Loucy (cell line): ENCODE results near the gene DNALI1.
"Not testable (repeated sequence)": the region's sequence is repeated elsewhere in the genome, so short reads cannot be mapped to it uniquely, and the experiment has no call there.

Experiments
- H2AFZ ChIP-seq: fragments of 200-600 bp; sonication (generic); 2 replicates; pipeline ENCODE4 v1.6.0; 2016; ENCODE audit warnings: antibody characterized with exemption, mild to moderate bottlenecking, low read length, moderate library complexity
- H3F3A ChIP-seq: fragments of 200-600 bp; 2 replicates; pipeline ENCODE4 v1.6.0; 2016; ENCODE audit warnings: antibody characterized with exemption, low read depth, mild to moderate bottlenecking
- H3K27me3 ChIP-seq: fragments of 200-600 bp; sonication (generic); 2 replicates; pipeline ENCODE4 v1.6.1; 2014; ENCODE audit warnings: low read length, mild to moderate bottlenecking; ENCODE audit not compliant: insufficient read depth, poor library complexity, severe bottlenecking
- H3K36me3 ChIP-seq: fragments of 200-600 bp; sonication (generic); 2 replicates; pipeline ENCODE4 v1.6.1; 2016; ENCODE audit warnings: low read length; ENCODE audit not compliant: insufficient read depth
- H3K4me1 ChIP-seq: fragments of 200-600 bp; sonication (generic); 2 replicates; pipeline ENCODE4 v1.5.1; 2014; ENCODE audit warnings: low read length, mild to moderate bottlenecking; ENCODE audit not compliant: insufficient read depth, poor library complexity, severe bottlenecking
- H3K4me2 ChIP-seq: fragments of 200-600 bp; sonication (generic); 2 replicates; pipeline ENCODE4 v1.6.0; 2014; ENCODE audit warnings: antibody characterized with exemption, low read length, low read depth, mild to moderate bottlenecking; ENCODE audit not compliant: poor library complexity, severe bottlenecking
- H3K4me3 ChIP-seq: fragments of 200-600 bp; sonication (generic); 2 replicates; pipeline ENCODE4 v1.5.1; 2014; ENCODE audit warnings: low read length, mild to moderate bottlenecking, mixed read lengths; ENCODE audit not compliant: poor library complexity, severe bottlenecking
- H3K79me2 ChIP-seq: fragments of 200-600 bp; sonication (generic); 2 replicates; pipeline ENCODE4 v1.6.1; 2014; ENCODE audit warnings: low read length; ENCODE audit not compliant: insufficient read depth
- H3K9ac ChIP-seq: fragments of 200-600 bp; sonication (generic); 2 replicates; pipeline ENCODE4 v1.6.0; 2014; ENCODE audit warnings: mild to moderate bottlenecking, low read depth, low read length, moderate library complexity; ENCODE audit not compliant: poor library complexity, severe bottlenecking
- H3K9me2 ChIP-seq: fragments of 200-600 bp; sonication (generic); replicated peaks from 2 replicates; pipeline ENCODE4 v1.6.1; 2016; ENCODE audit warnings: low read depth, low read length, mixed read lengths
- H3K9me3 ChIP-seq: fragments of 200-600 bp; sonication (generic); 2 replicates; pipeline ENCODE4 v1.6.1; 2014; ENCODE audit warnings: mild to moderate bottlenecking, antibody characterized with exemption, low read length, low read depth; ENCODE audit not compliant: insufficient read depth
- H4K20me1 ChIP-seq: fragments of 200-600 bp; sonication (generic); 2 replicates; pipeline ENCODE4 v1.6.0; 2014; ENCODE audit warnings: antibody characterized with exemption, low read length, mild to moderate bottlenecking; ENCODE audit not compliant: insufficient read depth, poor library complexity, severe bottlenecking
- EZH2phosphoT487 ChIP-seq: fragments of 200-600 bp; IDR thresholded peaks from 2 replicates; pipeline ENCODE4 v1.6.1; 2018; ENCODE audit warnings: antibody characterized with exemption, mild to moderate bottlenecking, moderate library complexity, borderline replicate concordance
- TF ChIP-seq, protein P1 (sequence below): fragments of 200-600 bp; sonication (generic); conservative IDR thresholded peaks from 2 replicates; pipeline ENCODE4 v1.5.1; 2014; ENCODE audit warnings: mild to moderate bottlenecking, antibody characterized with exemption, low read length

Gene DNALI1

DNA sequence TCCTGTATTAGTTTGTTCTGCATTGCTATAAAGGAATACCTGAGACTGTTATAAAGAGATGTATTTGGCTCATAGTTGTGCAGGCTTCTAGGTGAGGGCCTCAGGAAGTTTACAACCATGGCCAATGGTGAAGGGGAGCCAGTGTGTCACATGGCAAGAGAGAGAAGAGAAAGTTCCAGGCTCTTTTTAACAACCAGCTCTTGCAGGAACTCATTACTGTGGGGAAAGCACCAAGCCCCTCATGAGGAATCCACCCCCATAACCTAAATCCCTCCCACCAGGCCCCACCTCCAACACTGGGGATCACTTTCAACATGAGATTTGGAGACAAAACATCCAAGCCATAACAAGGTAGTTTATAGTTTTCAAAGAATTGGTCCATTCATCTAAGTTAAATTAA lies 37.1 kb upstream of the DNALI1 start:
- H3K4me3 ChIP-seq: peak overlapping the region; percentile 85
- peaks cover 9% of the 10 kb centered on the region for H3K4me1 ChIP-seq
- H3K9me3 ChIP-seq: peaks cover 3% of the 10 kb centered on the region; the same call in 1 of the 2 replicates
- TF ChIP-seq, protein P1, sequence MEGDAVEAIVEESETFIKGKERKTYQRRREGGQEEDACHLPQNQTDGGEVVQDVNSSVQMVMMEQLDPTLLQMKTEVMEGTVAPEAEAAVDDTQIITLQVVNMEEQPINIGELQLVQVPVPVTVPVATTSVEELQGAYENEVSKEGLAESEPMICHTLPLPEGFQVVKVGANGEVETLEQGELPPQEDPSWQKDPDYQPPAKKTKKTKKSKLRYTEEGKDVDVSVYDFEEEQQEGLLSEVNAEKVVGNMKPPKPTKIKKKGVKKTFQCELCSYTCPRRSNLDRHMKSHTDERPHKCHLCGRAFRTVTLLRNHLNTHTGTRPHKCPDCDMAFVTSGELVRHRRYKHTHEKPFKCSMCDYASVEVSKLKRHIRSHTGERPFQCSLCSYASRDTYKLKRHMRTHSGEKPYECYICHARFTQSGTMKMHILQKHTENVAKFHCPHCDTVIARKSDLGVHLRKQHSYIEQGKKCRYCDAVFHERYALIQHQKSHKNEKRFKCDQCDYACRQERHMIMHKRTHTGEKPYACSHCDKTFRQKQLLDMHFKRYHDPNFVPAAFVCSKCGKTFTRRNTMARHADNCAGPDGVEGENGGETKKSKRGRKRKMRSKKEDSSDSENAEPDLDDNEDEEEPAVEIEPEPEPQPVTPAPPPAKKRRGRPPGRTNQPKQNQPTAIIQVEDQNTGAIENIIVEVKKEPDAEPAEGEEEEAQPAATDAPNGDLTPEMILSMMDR: no peak
- no peaks in the 10 kb centered on the region for H3K36me3 ChIP-seq
- peak overlapping the region; percentile 89 for H3K4me2 ChIP-seq
- peaks cover 7% of the 10 kb centered on the region; the same call in 1 of the 2 replicates for H3K79me2 ChIP-seq
- peak overlapping the region; percentile 82; the same call in 1 of the 2 replicates for H2AFZ ChIP-seq
- H3F3A ChIP-seq: no peaks in the 10 kb centered on the region
- no peaks in the 10 kb centered on the region for H3K27me3 ChIP-seq
- H3K9me2 ChIP-seq: no peaks in the 10 kb centered on the region
- peak overlapping the region; percentile 78 for H3K9ac ChIP-seq
- H4K20me1 ChIP-seq: no peaks in the 10 kb centered on the region

DNA sequence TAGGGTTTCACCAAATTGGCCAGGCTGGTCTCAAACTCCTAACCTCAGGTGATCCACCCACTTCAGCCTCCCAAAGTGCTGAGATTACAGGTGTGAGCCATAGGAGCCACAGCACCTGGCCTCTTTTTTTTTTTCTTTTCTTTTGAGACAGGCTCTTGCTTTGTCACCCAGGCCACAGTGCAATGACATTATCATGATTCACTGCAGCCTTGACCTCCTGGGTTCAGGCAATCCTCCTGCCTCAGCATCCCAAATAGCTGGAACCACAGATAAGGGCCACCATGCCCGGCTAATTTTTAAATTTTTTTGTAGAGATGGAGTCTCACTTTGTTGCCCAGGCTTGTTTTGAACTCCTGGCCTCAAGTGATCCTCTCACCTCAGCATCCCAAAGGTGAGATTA lies 26.9 kb upstream of the DNALI1 start:
- H3K4me3 ChIP-seq, H3K4me2 ChIP-seq, H3K79me2 ChIP-seq, H4K20me1 ChIP-seq, H3K4me1 ChIP-seq, H2AFZ ChIP-seq, H3K27me3 ChIP-seq, H3K9me3 ChIP-seq, H3K9me2 ChIP-seq, H3K36me3 ChIP-seq, H3F3A ChIP-seq, H3K9ac ChIP-seq: not testable (repeated sequence)

DNA sequence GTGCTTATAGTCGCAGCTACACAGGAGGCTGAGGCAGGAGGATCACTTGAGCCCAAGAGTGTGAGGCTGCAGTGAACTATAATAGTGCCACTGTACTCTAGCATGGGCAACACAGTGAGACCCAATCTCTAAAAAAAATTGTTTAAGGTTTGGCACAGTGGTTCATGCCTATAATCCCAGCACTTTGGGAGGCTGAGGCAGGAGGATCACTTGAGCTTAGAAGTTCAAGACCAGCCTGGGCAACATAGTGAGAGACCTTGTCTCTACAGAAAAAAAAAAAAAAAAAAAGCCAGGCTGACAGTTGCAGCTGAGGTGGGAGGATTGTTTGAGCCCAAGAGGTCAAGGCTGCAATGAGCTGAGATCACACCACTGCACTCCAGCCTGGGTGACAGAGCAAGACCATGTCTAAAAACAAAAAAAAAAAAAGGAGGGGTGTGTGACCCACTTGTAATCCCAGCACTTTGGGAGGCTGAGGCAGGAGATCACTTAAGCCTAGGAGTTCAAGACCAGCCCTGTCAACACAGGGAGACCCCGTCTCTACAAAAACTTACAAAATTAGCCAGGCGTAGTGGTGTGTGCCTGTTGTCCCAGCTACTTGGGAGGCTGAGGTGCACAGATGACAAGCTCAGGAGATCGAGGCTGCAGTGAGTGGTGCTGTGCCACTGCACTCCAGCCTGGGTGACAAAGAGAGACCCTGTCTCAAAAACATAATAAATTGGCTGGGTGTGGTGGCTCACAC lies 24.2 kb upstream of the DNALI1 start:
- not testable (repeated sequence) for H3K4me2 ChIP-seq, H3K79me2 ChIP-seq, H3K9me3 ChIP-seq, H3K9me2 ChIP-seq, H3K9ac ChIP-seq, H3K4me1 ChIP-seq, H3F3A ChIP-seq, H2AFZ ChIP-seq, H4K20me1 ChIP-seq, H3K4me3 ChIP-seq, H3K27me3 ChIP-seq
- peaks cover 20% of the 10 kb centered on the region; the same call in 1 of the 2 replicates for H3K36me3 ChIP-seq

DNA sequence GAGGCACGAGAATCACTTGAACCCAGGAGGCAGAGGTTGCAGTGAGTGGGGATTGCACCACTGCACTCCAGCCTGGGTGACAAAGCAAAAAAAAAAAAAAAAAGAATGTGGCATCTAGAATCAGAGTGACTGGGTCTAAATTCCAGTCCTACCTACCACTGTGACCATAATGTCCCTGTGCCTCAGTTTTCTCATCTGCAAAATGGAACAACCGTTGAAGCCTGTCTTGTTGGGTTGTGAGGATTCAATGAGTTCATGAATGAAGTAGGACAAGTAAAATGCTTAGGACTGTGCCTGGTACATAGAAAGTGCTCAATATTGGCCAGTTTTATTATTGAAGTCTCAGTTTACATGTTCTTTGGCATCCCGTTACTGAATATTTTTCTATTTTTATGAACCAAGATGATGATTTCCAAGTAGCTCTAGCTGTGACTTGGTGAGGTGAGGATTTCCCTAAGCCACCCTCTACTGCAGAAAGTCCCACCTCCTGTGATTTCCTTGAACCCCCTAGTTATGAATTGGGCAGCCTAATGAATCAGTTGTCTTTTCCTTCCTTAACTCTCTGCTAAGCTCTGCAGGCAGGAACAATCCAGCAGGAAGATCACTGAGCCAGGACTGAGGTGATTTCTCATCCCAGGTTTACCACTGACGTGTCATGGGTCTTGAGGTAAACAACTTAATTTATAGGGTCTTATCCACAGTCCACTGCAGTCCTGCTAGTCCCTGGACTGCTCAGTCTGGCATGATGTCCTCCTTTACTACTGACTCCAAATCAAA lies 23.2 kb upstream of the DNALI1 start:
- H3F3A ChIP-seq: no peaks in the 10 kb centered on the region
- TF ChIP-seq, protein P1: no peak
- no peak for TF ChIP-seq EZH2phosphoT487

More for the DNA sequence above, 23.2 kb upstream of the DNALI1 start:
- H3K9me2 ChIP-seq: no peaks in the 10 kb centered on the region
- H4K20me1 ChIP-seq: no peaks in the 10 kb centered on the region
- no peak overlapping the region for H3K4me2 ChIP-seq
- no peaks in the 10 kb centered on the region for H3K4me1 ChIP-seq
- no peak overlapping the region for H3K9ac ChIP-seq
- peaks cover 25% of the 10 kb centered on the region; the same call in 1 of the 2 replicates for H3K36me3 ChIP-seq
- H3K79me2 ChIP-seq: no peaks in the 10 kb centered on the region
- no peak overlapping the region for H2AFZ ChIP-seq
- no peaks in the 10 kb centered on the region for H3K9me3 ChIP-seq
- H3K27me3 ChIP-seq: no peaks in the 10 kb centered on the region
- H3K4me3 ChIP-seq: no peak overlapping the region
